Activated CD8-positive, alpha-beta memory T cell treated with anti-CD3 and anti-CD28 coated beads for 36 hours (primary cell): Measurements from ENCODE around the gene IQGAP1. TPM values are rescaled to one million over a fixed set of nuclear protein-coding genes. Genes with fewer than 3 reads are reported as not detected.

ENCODE experiments used
- CTCF ChIA-PET: fragments of 350-600 bp; sonication (Branson Sonifier 250); formaldehyde crosslinking; loops from one replicate; lab custom pipeline; 2021; ENCODE audit warnings: antibody characterized with exemption; lab: Charles Lee
- POLR2A ChIA-PET: fragments of 350-600 bp; sonication (Branson Sonifier 250); formaldehyde crosslinking; loops from one replicate; lab custom pipeline; 2021; ENCODE audit warnings: antibody characterized with exemption; lab: Charles Lee
- total RNA-seq, 2 experiments: library from RNA; stranded (reverse); gene quantifications; one replicate each; pipeline ENCODE4 v1.2.3, GENCODE V29; 2021

The IQGAP1 gene
- total RNA-seq, 2 experiments from 2014 or later, result 160 to 162 TPM

GRCh38 chr15:90420451-90420850, 32.4 kb downstream of the IQGAP1 start:
- ChIA-PET POLR2A (interaction anchor here (0.8 kb wide), 1 partner anchor 32 kb away, joined by 8 read pairs; the partner anchor contains the start of gene IQGAP1), CTCF (no interaction called here)

GRCh38 chr15:90421527-90421926, 33.5 kb downstream of the IQGAP1 start:
- POLR2A ChIA-PET, result interaction anchor here (0.7 to 1.3 kb wide), 2 partner anchors 34 to 47 kb away, joined by 3 to 4 read pairs; partner anchors contain the start of gene IQGAP1
- CTCF ChIA-PET, result interaction anchor here (1.3 kb wide), 1 partner anchor 102 kb away, joined by 4 read pairs; no protein-coding TSS in a partner anchor

GRCh38 chr15:90422043-90422442, 34.0 kb downstream of the IQGAP1 start:
- POLR2A ChIA-PET, result interaction anchor here (1.3 kb wide), 1 partner anchor 34 kb away, joined by 3 read pairs; the partner anchor contains the start of gene IQGAP1
- CTCF ChIA-PET, result interaction anchor here (0.6 to 1.7 kb wide), 3 partner anchors 46 to 121 kb away, joined by 3 to 5 read pairs (median 4); no protein-coding TSS in a partner anchor

- CTCF ChIA-PET, result interaction anchor here (0.6 to 1.7 kb wide), 2 partner anchors 122 to 225 kb away, joined by 3 to 5 read pairs; no protein-coding TSS in a partner anchor
- POLR2A ChIA-PET, result no interaction called here
Measured at GRCh38 chr15:90422936-90423335, 34.9 kb downstream of the IQGAP1 start.

GRCh38 chr15:90423801-90424319, 35.8 kb downstream of the IQGAP1 start:
- CTCF ChIA-PET, result interaction anchor here (0.6 to 1.7 kb wide), 3 partner anchors 41 to 224 kb away, joined by 3 to 5 read pairs (median 3); no protein-coding TSS in a partner anchor
- POLR2A ChIA-PET, result no interaction called here

- ChIA-PET POLR2A (no interaction called here), CTCF (interaction anchor here (0.6 to 1.1 kb wide), 2 partner anchors 106 to 210 kb away, joined by 3 read pairs; no protein-coding TSS in a partner anchor)
Measured at GRCh38 chr15:90425726-90426346, 37.8 kb downstream of the IQGAP1 start.

GRCh38 chr15:90427185-90427584, 39.1 kb downstream of the IQGAP1 start:
- CTCF ChIA-PET, result interaction anchor here (0.5 kb wide), 1 partner anchor 9 kb away, joined by 3 read pairs; no protein-coding TSS in a partner anchor

GRCh38 chr15:90432253-90432652, 44.2 kb downstream of the IQGAP1 start:
- POLR2A ChIA-PET, result no interaction called here
- CTCF ChIA-PET, result no interaction called here

More at GRCh38 chr15:90427185-90427584, 39.1 kb downstream of the IQGAP1 start:
- POLR2A ChIA-PET, result no interaction called here

GRCh38 chr15:90435652-90436337, 47.8 kb downstream of the IQGAP1 start:
- POLR2A ChIA-PET, result no interaction called here
- CTCF ChIA-PET, result interaction anchor here (0.7 kb wide), 1 partner anchor 8 kb away, joined by 3 read pairs; no protein-coding TSS in a partner anchor

GRCh38 chr15:90436952-90437351, 48.9 kb downstream of the IQGAP1 start:
- POLR2A ChIA-PET, result no interaction called here
- CTCF ChIA-PET, result no interaction called here

GRCh38 chr15:90437516-90437915, 49.5 kb downstream of the IQGAP1 start:
- ChIA-PET CTCF (interaction anchor here (1.3 kb wide), 1 partner anchor 118 kb away, joined by 5 read pairs; no protein-coding TSS in a partner anchor), POLR2A (no interaction called here)

GRCh38 chr15:90439946-90440345, 51.9 kb downstream of the IQGAP1 start:
- ChIA-PET CTCF (interaction anchor here (1.4 kb wide), 1 partner anchor 18 kb away, joined by 3 read pairs; no protein-coding TSS in a partner anchor), POLR2A (no interaction called here)

GRCh38 chr15:90441027-90441426, 53.0 kb downstream of the IQGAP1 start:
- POLR2A ChIA-PET, result no interaction called here
- CTCF ChIA-PET, result interaction anchor here (0.7 kb wide), 1 partner anchor 88 kb away, joined by 3 read pairs; no protein-coding TSS in a partner anchor

- ChIA-PET POLR2A (no interaction called here), CTCF (no interaction called here)
Measured at GRCh38 chr15:90442423-90442822, 54.4 kb downstream of the IQGAP1 start.

- ChIA-PET POLR2A (no interaction called here), CTCF (interaction anchor here (1.2 to 1.5 kb wide), 2 partner anchors 32 to 89 kb away, joined by 3 to 4 read pairs; no protein-coding TSS in a partner anchor)
Measured at GRCh38 chr15:90449206-90449735, 61.2 kb downstream of the IQGAP1 start.

GRCh38 chr15:90451053-90451850, 63.2 kb downstream of the IQGAP1 start:
- ChIA-PET POLR2A (no interaction called here), CTCF (interaction anchor here (1.1 kb wide), 1 partner anchor 30 kb away, joined by 3 read pairs; no protein-coding TSS in a partner anchor)

- POLR2A ChIA-PET, result interaction anchor here (0.6 kb wide), 1 partner anchor 38 kb away, joined by 5 read pairs; no protein-coding TSS in a partner anchor
- CTCF ChIA-PET, result interaction anchor here (0.7 to 1.1 kb wide), 2 partner anchors 74 to 136 kb away, joined by 3 to 4 read pairs; no protein-coding TSS in a partner anchor
Measured at GRCh38 chr15:90456236-90456635, 68.2 kb downstream of the IQGAP1 start.

- POLR2A ChIA-PET, result interaction anchor here (0.5 kb wide), 1 partner anchor 277 kb away, joined by 10 read pairs; no protein-coding TSS in a partner anchor
- CTCF ChIA-PET, result interaction anchor here (0.8 to 1.1 kb wide), 4 partner anchors 11 to 127 kb away, joined by 3 to 6 read pairs (median 4); no protein-coding TSS in a partner anchor
Measured at GRCh38 chr15:90458061-90458460, 70.0 kb downstream of the IQGAP1 start.
